NCI-H526 treated with DMSO at 0.1 percent for 48 hours (cell line): ENCODE results near the gene LCMT1.

Experiments
- DNase-seq: peaks from one replicate; lab custom pipeline; 2025; lab: John Stamatoyannopoulos, UW

Gene LCMT1

DNA sequence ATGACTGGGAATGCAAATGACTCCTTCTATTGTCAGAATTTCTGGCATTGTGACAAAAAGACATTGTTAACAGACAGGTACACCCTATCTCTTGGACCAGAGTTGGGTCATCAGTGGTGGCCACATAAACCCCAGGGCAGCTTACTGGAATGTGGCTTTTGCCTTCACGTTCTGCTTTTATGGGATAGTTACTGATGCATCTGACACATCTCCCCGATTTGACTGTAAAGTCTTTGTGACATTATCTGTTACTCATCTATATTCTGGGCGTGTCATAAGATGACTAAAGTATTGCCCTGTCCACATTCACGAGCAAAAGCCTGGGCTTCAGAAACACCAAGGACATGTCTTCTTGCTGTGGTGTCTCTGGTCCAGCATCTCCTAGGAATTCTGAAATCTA is 86.5 kb downstream of the LCMT1 start:
- DNase-seq, result no peak

DNA sequence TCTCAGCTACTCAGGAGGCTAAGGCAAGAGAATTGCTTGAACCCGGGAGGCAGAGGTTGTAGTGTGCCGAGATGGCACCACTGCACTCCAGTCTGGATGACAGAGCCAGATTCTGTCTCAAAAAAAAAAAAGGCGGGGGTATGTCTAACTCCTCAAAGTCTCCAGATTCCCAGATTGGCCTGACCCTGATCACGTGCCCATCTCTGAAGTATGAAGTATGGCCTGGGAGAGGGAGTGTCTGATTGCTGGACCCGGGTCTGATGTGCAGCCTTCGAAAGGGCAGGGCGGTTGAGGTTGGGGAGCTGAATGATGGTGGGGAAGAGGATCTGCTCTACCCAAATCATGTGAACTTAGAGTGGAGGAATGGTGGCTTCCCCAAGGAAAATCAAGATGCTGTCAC is 87.9 kb downstream of the LCMT1 start:
- DNase-seq, result no peak

DNA sequence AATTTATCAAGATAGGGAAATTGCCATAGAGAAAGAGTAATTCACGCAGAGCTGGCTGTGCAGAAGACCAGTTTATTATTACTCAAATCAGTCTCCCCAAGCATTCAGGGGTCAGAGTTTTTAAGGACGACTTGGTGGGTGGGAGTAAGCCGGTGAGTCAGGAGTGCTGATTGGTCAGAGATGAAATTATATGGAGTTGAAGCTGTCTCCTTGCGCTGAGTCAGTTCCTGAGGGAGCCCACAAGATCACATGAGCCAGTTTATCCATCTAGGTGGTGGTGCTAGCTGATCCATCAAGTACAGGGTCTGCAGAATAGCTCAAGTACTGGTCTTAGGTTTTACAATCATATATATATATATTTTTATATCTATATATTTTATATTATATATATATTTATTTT is 99.2 kb downstream of the LCMT1 start:
- no peak for DNase-seq

DNA sequence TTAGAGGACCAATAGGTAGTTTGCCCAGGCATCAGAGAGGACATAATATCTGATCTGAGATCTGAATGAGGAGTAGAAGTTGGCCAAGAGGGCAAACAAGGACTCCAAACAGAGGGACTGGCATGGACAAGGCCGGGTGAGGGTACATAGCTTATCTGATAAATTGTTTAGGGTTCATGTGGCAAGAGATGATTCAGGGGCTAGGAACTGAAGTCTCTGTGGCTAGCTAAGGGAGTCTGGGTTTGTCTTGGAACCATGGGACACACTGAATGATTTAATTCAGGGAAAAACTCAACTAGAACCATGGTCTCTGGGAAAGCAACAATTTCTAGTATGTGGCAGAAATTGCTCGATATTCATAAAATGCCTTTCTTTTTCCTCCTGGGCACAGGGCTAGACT is 101.1 kb downstream of the LCMT1 start:
- DNase-seq, result no peak

- no peak for DNase-seq
Observed at GRCh38 chr16:25213709-25214397, 102.3 kb downstream of the LCMT1 start.

GRCh38 chr16:25217112-25217511 is 105.6 kb downstream of the LCMT1 start:
- DNase-seq, result no peak

DNA sequence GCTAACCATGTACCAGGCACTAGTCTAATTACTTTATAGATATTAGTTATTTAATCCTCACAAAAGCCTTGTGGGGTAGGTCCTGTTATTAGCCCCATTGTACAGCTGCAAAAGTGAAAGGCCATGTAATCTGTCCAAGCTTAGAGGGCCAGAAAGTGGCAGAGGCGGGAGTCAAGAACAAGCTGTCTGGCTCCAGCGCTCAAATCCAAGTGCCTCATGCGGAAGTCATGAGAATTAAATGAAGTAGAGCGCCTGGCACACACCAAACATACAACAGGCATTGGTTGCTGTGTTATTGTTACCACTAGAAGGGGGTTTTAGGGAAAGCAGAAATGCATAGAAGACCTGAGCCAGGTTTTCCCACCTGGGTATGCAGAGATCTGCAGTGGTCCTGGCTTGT is 106.4 kb downstream of the LCMT1 start:
- no peak for DNase-seq

DNA sequence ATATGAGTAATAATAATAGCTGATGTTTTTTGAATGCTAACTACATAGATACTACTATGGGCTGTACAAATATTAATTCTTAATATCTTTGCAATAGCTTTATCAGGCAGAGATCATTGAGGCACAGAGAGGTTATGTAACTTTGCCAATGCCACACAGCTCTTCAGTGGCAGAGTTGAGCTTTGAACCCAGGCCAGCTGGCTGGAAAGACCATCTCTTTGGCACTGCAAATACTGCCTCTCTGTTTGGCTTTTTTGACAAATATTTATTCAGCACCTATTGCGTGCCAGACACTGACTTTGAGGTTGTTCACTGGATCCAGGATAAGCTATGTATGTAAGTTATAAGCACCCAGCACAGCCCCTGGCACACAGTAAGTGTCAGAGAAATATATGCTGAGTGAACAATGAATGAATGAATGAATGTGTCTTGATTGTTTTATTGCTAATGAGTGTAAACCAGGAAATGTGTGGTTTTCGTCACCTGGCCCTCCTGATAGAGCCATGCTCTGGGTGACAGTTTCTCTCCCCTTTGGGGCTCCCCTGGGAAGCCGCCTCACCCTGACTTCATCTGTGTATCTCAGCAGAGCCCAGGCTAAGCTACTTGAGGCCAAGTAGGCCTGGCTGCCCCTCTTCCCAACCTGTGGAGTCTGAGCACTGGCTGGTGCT is 107.7 kb downstream of the LCMT1 start:
- DNase-seq, result no peak

- DNase-seq, result no peak
Observed at GRCh38 chr16:25222959-25223358, 111.4 kb downstream of the LCMT1 start.

GRCh38 chr16:25223964-25224363 is 112.4 kb downstream of the LCMT1 start:
- DNase-seq, result no peak

- DNase-seq, result no peak
Observed at GRCh38 chr16:25224731-25225319, 113.3 kb downstream of the LCMT1 start.
